NCI-H226 (cell line): ENCODE data around the gene NUP153.
"Not testable (repeated sequence)": the region's sequence is repeated elsewhere in the genome, so short reads cannot be mapped to it uniquely, and the experiment has no call there.

Experiments used
- DNase-seq: peaks from one replicate; pipeline ENCODE4 v3.0.0-alpha.2; 2015

Gene NUP153

DNA sequence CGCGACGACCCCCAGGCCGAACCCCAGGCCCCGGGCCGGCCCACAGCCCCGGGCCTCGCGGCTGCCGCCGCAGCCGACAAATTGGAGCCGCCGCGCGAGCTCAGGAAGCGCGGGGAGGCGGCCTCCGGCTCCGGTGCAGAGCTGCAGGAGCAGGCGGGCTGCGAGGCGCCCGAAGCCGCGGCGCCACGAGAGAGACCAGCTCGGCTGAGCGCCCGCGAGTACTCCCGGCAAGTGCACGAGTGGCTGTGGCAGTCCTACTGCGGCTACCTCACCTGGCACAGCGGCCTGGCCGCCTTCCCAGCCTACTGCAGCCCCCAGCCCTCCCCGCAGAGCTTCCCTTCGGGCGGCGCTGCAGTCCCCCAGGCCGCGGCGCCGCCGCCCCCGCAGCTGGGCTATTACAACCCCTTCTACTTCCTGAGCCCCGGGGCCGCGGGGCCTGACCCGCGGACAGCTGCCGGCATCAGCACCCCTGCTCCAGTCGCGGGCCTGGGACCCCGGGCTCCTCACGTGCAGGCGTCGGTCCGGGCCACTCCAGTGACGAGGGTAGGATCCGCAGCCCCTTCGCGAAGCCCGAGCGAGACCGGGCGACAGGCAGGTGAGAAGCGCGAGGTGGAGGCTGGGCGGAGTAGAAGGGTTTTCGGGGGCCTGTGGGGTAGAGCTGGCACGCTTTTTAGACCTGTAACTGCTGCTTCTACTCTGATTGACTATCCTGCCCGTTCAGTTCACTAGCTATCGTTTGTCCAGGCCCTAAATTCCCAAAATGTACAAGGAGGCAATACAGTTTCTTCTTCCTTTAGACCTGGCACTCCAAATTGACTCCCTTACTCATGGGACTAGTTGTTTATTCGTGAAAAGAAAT, 106.0 kb downstream of the NUP153 start:
- no peak for DNase-seq

DNA sequence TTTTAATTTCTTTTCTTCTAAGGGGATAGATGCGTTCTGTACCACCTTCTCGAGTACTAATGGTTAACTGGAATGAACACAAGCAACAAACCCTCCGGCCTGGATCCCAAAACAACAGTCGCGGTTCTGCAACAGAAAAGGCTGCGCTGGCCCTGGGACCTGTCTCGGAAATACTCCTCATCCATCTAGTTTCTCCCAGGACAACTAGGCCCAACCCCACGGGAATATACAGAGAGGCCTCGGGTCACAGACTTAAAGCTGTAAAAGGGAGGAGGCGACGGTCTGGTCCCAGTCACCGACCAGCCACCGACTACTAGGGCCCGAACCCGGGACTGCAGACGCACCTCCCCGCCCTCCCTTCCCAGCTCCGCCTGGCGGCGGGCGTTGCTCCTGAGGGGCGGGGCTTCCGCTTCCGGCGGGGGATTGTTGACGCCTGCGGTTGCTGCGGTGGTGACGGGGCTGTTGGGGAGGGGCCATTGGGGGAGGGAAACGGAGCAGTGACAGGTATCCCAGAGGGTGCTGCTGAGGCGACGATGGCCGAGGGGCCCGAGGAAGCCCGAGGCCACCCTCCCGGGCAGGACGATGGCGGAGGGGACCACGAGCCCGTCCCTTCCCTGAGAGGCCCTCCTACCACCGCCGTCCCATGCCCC, 106.7 kb downstream of the NUP153 start, which contains the start of gene FAM8A1:
Gene FAM8A1 (plus strand): TSS at position 426 of the 650 bp plus-strand sequence. CDS start 108 bp downstream, at position 534.
- DNase-seq = peak; percentile 81

DNA sequence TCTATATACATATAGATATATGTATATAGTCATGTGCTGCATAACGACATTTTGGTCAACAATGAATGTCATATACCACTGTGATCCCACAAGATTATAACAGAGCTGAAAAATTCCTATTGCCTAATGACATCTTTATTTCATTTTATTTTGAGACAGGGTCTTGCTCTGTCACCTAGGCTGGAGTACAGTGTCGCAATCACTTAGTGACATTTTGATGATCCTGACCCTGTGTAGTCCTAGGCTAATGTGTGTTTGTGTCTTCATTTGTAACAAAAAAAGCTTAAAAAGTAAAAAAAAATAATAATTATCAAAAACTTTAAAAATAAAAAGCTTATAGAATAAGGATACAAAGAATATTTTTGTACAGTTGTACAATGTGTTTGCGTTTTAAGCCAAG, 110.6 kb downstream of the NUP153 start:
- DNase-seq = no peak

DNA sequence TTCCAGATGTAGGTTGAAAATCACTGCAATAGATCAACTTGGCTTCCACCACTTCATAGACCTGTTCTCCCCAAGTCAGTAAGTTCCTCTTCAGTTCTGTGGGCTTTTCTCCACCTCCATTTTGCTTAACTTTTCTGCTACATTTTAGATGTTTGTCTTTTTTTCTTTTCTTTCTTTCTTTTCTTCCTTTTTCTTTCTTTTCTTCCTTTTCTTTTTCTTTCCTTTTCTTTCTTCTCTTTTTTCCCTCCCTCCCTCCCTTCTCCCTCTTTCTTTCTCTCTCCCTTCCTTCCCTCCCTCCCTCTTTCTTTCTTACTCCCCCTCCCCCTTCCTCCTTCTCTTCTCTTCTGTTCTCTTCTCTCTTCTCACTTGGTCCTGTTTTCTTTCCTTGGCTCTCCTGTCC, 113.5 kb downstream of the NUP153 start:
- DNase-seq = no peak

DNA sequence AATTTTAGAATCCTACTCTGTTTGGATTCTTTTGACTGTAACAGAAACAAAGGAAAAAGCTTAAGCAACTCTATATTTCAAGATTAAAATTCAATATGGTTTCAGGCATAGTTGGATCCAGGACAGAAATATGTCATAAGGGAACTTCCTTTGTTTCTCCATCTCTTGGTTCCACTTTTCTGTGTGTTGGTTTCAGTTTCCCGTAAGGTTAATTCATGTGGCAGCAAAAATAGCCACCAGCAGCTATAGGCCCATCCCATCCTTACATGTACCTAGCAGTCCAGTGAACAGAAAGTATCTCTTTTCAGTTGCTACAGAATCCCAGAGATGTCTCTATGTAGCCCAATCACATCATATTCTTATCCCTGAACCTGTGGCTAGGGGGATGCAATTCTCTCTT, 115.4 kb downstream of the NUP153 start:
- DNase-seq = no peak

DNA sequence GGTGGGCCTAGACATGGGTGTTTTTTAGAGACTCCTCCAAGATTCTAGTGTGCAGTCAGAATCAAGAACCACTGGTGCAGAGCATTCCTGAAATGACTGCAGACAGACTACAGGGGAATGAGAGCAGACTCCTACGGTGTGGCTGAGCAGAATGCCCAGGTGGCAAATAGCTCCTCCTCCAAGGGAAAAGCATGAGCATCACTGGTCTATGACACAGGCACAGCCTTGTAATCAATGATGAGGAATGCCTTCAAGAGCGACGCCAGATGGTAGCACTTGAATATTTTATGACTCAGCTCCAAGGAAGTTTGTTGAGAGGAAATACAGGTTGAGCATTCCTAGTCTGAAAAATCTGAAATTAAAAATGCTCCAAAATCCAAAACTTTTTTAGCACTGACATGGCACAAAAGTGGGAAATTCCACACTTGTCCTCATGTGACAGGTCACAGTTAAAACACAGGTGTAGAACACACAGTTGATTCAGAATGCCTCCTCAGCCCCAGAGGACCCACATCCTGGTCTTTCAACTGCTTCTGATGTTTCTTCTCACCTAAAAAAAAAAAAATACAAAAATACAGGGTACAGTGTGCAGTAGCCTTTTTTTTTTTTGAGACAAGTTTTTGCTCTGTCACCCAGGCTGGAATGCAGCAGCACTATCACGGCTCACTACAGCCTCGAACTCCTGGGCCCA, 117.2 kb downstream of the NUP153 start:
- DNase-seq = peak; percentile 82

DNA sequence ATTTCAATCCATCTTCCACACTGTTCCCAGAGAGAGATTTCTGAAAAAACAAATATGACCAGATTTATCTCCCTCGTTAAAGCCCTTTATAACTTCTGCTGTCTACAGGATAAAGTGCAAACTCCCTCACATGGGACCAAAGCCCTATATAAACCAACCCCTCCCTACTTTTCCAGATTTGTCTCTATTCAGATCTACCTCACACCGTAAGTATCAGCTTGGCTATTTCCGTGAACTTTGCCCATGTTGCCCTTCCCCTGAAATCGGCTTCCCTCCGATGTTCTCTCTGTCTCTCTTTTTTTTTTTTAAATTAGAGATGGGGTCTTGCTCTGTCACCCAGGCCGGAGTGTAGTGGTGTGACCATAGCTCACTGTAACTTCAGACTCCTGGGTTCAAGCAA, 118.7 kb downstream of the NUP153 start:
- no peak for DNase-seq

DNA sequence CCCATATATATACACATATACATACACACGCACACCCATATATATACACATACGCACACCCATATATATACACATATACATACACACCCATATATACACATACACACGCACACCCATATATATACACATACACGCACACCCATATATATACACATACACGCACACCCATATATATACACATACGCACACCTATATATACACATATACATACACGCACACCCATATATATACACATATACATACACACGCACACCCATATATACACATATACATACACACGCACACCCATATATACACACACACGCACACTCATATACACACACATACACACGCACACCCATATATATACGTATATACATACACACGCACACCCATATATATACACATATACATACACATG, 120.1 kb downstream of the NUP153 start:
- not testable (repeated sequence) for DNase-seq

DNA sequence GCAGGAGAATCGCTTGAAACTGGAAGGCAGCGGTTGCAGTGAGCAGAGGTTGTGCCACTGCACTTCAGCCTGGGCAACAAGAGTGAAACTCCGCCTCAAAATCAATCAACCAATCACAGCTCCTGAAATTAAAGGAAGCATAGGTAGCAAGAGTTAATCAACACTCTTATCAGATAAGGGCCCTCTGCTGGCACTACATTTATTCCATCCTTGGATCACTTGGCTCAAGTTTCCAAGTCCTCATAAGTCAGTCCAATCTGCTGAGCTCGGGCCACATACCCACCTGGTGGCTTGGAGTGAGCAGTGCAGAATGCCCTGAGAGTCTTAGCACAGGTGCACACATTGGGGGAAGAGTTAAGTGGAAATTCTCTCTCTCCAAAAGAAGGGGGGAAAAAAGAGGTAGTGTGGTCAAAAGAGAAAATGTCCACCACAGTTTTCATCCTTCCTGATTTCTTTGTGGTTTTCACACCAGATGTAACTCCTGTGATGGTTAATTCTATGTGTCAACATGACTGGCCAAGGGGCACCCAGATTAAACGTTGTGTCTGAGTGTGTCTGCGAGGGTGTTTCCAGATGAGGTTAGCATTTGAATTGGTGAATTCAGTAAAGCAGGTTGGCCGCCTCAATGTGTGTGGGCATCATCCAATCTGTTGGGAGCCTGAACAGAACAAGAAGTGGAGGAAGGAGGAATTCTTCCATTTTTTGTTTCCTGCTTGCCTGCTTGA, 120.8 kb downstream of the NUP153 start:
- DNase-seq = peak; percentile 7

DNA sequence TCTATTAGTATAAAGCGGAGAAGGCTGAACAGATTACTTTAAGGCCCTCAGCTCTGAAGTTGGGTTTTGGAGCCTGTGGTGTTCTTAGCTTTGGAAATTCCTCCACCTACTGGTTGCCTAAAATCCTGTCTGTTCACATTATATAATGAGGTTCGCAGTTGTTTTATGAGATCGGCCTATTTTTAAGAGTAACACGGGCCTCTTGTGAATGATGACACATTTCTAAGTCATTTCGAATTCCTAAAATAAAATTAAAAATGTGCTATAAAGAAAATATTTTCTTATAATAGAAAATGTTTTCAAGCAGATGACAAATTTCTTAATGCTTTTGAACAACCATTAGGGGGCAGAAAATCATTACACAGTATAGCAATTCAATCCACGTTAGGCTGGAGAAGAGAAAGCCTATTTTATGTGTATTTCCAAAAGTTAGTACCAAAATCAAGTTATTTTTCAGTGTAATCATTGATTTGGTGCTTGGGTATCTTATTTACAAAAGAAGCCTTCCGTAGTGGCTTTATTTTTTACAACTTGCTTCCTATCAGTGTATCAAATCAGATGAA, 122.4 kb downstream of the NUP153 start:
- DNase-seq = peak; percentile 48

DNA sequence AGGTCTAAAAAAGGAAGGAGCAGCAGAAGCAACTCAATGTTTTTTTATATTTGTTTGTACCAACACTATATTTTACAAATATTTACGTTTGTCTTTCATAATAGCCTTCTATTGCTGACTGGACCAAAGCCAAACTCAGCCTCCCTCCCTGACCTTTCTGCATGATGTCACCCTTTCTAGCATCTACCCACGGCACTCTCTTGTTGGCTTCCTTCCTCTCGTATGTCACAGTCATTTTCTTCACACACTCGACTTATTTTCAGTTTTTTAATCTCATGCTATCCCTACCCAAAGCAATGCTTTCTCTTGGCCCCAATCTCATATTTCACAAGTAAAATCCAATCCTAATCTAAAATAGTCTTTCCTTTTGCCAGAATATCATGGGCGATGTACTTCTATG, 122.9 kb downstream of the NUP153 start:
- DNase-seq = no peak

DNA sequence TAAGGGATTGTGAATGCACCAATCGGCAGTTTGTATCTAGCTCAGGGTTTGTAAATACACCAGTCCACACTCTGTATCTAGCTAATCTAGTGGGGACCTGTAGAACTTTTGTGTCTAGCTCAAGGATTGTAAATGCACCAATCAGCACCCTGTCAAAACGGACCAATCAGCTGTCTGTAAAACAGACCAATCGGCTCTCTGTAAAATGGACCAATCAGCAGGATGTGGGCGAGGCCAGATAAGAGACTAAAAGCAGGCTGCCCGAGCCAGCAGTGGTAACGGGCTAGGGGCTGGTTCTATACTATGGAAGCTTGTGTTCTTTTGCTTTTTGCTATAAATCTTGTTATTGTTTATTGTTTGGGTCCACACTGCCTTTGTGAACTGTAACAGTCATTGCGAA, 125.4 kb downstream of the NUP153 start:
- not testable (repeated sequence) for DNase-seq

DNA sequence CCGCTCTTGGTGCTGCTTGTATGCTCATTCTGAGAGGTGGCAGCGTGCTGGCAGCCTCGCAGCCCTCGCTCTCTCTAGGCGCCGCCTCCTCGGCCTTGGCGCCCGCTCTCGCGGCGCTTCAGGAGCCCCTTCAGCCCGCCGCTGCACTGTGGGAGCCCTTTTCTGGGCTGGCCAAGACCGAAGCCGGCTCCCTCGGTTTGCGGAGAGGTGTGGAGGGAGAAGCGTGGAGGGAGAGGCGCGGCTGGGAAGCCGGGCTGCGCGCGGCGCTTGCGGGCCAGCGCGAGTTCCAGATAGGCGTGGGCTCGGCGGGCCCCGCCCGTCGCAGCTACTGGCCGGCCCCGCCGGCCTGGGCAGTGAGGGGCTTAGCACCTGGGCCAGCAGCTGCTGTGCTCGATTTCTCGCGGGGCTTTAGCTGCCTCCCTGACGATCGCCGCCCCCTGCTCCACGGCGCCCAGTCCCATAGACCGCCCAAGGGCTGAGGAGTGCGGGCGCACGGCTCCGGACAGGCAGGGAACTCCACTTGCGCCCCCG, 126.1 kb downstream of the NUP153 start:
- DNase-seq = no peak

DNA sequence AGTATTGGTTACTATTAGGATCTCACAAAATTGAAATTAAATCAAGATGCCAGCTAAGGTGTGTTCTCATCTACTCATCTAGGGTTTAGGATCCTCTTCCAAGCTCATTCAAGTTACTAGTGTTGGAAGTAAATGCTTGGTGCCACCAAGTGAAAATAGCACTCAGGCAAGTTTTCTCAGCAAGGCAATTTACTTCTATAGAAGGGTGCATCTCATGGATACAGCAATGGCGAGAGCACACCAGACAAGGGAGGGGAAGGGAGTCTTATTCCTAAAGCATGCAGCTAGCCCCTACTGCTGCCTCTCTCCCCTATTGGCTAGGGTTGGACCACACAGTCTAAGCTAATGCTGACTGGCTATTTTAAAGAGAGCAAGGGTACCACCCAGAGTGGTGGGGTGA, 129.7 kb downstream of the NUP153 start:
- no peak for DNase-seq

DNA sequence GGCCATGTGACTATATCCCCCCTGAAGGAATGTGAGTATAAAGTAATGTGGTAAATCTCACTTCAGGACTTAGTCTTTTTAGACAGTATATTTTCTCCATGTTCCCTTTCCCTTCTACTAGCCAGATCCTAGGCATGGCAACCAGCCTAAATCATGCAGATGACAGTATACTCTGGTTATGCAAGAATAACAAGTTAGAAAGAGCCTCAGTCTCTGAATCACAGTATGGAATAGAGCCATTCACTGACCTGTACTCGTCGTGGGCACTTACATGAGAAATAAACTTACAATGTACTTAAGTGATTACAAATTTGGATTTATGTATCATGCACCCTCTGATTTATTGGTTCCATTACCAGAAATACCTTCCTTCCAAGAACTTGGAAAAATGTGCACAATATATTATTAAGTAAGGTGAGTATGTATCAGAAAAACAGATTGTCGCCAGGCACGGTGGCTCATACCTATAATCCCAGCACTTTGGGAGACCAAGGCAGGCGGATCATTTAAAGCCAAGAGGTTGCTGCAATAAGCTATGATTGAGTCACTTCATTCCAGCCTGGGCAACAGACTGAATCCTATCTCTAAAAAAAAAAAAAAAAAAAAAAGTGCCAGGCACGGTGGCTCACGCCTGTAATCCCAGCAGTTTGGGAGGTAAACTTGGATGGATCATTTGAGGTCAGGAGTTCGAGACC, 131.7 kb downstream of the NUP153 start:
- DNase-seq = peak; percentile 83

DNA sequence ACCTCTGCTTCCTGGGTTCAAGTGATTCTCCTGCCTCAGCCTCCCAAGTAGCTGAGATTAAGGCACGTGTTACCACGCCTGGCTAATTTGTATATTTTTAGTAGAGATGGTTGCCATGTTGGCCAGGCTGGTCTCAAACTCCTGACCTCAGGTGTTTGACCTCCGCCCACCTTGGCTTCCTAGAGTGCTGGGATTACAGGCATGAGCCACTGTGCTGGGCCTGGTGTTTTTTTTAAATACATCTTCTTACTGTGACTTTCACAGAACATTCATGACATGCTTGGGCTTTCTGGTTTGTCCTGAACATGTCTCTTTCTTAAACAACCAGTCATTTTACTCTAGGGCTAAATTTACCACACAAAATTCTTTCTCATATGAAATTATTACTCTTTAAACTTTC, 141.3 kb downstream of the NUP153 start:
- DNase-seq = no peak
